Tibial nerve (tissue), 4 donors: ENCODE data around the gene DMTF1.

ENCODE experiments used
- CTCF ChIP-seq, 5 experiments: fragments of 200-600 bp in 3 of 5; fragments of 450-650 bp in 2 of 5; sonication (generic) in 3 of 5; IDR thresholded peaks; one replicate each; pipeline ENCODE4 v1.5.1; 2016 to 2019; ENCODE audit warnings: antibody characterized with exemption in 5 of 5, mild to moderate bottlenecking in 3 of 5, moderate library complexity in 2 of 5
- EP300 ChIP-seq, 2 donors: sonication (generic); formaldehyde crosslinking; IDR thresholded peaks; one replicate each; pipeline ENCODE4 v1.6.1; 2017; ENCODE audit warnings: antibody characterized with exemption in 2 of 2, mild to moderate bottlenecking in 1 of 2
- POLR2A ChIP-seq, 2 donors: fragments of 450-650 bp; IDR thresholded peaks; one replicate each; pipeline ENCODE4 v1.6.1; 2017; ENCODE audit warnings: antibody characterized with exemption in 2 of 2, mild to moderate bottlenecking in 2 of 2, moderate library complexity in 2 of 2

DNA sequence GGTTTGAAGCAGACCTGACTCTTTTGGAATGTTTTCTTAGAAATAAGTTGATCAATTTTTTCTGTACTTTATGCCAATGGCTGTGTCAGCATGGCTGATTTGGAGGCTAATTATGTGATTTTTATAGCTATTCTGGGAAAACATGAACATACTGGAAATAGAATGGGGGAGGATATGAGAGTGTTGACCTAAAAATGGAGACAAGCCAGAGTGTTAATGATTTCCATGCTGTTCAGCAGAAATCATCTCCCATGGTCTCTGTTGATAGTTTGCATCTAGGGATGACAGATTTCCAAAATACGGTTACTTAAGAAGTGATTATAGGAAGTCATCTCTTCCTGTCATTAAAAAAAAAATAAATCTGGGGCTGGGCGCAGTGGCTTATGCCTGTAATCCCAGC is 32.7 kb upstream of the DMTF1 start:
- TF ChIP-seq CTCF (IDR thresholded peaks at IDR 0.05) (no peak), POLR2A (IDR thresholded peaks at IDR 0.05) (no peak), EP300 (IDR thresholded peaks at IDR 0.05) (no peak)
